Breast epithelium (tissue), 3 donors: ENCODE results near the gene CCDC117.

Source experiments
- CTCF ChIP-seq, 3 donors: fragments of 450-650 bp; IDR thresholded peaks; one replicate each; pipeline ENCODE4 v1.5.1; 2016 to 2017; ENCODE audit warnings: antibody characterized with exemption in 3 of 3, mild to moderate bottlenecking in 3 of 3, moderate library complexity in 3 of 3
- POLR2AphosphoS5 ChIP-seq, 3 donors: sonication (generic); formaldehyde crosslinking; IDR thresholded peaks; one replicate each; pipeline ENCODE4 v1.6.1; 2017; ENCODE audit warnings: antibody characterized with exemption in 3 of 3

- TF ChIP-seq CTCF (IDR thresholded peaks at IDR 0.05) = no peak
- TF ChIP-seq POLR2AphosphoS5 (IDR thresholded peaks at IDR 0.05) = no peak
These were observed 36.0 kb upstream of the CCDC117 start for GRCh38 chr22:28736301-28737155.
